SKM-1 (cell line): ENCODE measurements around the gene IRAK1.

Experiments used
- DNase-seq: peaks from one replicate; lab custom pipeline; 2025; ENCODE audit not compliant: unreplicated experiment; lab: John Stamatoyannopoulos, UW

The IRAK1 gene

GRCh38 chrX:154043003-154043763, 23.5 kb upstream of the IRAK1 start:
- DNase-seq, result peak; percentile 7

DNA sequence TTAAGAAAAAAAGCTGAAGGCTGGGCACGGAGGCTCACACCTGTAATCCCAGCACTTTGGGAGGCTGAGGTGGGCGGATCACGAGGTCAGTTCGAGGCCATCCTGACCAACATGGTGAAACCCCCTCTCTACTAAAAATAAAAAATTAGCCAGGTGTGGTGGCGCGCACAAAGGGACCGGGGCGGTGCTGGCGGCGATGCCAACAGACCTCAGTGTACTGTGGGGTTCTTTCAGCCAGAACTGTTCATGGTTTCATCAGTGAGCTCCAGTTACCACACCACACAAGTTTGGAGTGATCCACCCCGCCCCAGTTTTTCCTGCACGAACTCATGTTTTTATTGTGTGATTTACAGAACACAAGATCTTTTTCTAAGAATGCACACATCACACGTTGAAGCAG, 21.2 kb upstream of the IRAK1 start:
- DNase-seq, result no peak

DNA sequence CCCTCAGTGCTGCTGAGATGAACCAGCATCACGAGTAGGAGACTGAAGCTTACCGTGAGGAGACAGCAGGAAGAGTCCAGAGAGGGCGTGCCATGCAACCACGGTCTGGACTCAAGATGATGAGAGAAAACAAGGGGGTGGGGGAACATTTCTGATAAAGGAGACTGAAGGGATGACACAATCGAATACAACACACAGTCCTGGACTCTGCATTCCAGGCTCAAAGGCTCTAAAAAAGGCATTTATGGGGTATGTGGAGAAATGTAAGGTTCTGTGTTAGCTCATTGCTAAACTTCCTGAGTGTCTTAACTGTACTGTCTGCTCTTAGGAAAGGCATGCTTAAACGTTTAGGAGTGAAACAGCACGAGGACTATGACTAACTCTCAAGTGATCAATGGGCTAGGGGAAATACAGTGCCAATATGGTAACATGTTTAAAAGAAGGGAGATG, 20.6 kb upstream of the IRAK1 start:
- DNase-seq, result peak; percentile 59

GRCh38 chrX:154039577-154039976, 19.9 kb upstream of the IRAK1 start:
- no peak for DNase-seq

GRCh38 chrX:154038656-154039055, 19.0 kb upstream of the IRAK1 start:
- DNase-seq, result no peak

DNA sequence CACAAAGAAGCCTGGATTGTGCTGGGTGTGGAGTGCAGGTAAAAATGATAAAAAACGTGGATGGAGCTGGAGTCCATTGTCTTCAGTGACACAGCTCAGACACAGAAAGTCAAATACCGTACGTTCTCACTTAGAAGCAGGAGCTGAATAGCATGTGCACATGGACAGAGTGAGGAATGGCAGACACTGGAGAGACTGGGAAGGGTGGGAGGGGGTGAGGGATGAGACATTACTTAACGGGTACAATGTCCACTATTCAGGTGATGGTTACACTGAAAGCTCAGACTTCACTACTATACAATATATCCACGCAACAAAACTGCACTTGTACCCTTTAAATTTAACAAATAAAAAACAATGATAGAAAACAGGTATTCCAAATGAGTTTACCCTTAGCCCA, 18.1 kb upstream of the IRAK1 start:
- DNase-seq, result no peak

GRCh38 chrX:154036513-154036912, 16.8 kb upstream of the IRAK1 start:
- DNase-seq, result no peak

- no peak for DNase-seq
Measured at GRCh38 chrX:154033848-154034247, 14.1 kb upstream of the IRAK1 start.

GRCh38 chrX:154032653-154033052, 13.0 kb upstream of the IRAK1 start:
- no peak for DNase-seq

DNA sequence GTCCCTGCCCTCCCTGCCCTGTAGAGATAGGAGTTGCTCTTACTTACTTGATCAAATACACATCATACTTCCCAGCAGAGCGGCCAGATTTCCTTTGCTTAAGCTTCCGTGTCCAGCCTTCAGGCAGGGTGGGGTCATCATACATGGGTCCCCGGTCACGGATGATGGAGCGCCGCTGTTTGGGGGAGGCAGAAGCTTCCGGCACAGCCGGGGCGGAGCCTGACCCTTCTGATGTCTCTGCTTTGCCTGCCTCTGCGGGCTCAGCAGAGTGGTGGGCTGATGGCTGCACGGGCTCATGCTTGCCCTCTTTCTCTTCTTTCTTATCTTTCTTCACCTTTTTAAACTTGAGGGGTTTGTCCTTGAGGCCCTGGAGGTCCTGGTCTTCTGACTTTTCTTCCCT, 12.5 kb upstream of the IRAK1 start:
- DNase-seq, result no peak

- DNase-seq, result no peak
Measured at GRCh38 chrX:154030715-154031305, 11.1 kb upstream of the IRAK1 start.

DNA sequence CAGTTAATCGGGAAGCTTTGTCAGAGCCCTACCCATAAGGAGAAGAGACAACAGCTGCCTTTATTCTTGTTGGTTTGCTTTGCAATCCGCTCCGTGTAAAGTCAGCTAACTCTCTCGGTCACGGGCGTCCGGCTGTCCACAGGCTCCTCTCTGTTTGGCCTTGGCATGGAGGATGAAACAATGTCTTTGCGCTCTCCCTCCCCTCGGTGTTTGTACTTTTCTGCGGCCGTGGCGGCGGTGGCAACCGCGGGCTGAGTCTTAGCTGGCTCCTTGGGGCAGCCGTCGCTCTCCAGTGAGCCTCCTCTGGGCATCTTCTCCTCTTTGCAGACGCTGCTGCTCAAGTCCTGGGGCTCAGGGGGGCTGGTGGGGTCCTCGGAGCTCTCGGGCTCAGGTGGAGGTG, 10.6 kb upstream of the IRAK1 start:
- no peak for DNase-seq

- no peak for DNase-seq
Measured at GRCh38 chrX:154029439-154029838, 9.7 kb upstream of the IRAK1 start.

DNA sequence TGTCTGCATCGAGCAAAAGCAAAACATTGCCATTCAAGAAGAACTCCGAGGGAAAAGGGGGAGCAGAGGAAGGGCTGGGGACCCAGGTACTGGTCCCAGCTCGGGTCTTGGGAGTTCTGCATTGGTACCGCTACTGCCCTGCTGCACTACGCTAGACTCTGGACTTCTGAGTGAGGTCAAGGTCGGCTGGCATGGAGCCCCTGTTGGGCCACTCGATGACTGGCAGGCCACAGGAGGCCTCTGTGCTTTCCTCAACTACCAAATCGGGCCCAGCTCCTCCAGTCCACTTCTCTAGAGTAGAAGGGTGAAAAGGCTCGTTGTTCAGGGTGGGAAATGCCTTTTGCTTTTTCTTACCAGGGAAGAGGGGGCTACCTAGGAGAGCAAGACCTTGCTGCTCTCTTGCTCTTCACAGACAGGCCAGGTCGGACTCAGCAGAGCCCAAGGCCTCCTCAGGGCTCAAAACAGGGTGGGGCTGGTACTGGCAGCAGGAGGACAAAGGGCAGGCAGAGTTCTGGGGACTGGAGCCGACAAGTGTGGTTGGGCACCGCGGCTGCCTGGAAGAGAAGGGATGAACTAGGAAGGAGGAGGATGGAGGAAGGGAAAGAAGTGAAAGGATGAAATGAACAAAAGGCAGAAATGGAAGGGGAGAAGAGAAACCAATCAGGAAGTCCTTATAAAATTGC, 8.9 kb upstream of the IRAK1 start:
- DNase-seq, result no peak

GRCh38 chrX:154027986-154028385, 8.3 kb upstream of the IRAK1 start:
- no peak for DNase-seq

GRCh38 chrX:154027022-154027402, 7.3 kb upstream of the IRAK1 start:
- DNase-seq, result no peak

DNA sequence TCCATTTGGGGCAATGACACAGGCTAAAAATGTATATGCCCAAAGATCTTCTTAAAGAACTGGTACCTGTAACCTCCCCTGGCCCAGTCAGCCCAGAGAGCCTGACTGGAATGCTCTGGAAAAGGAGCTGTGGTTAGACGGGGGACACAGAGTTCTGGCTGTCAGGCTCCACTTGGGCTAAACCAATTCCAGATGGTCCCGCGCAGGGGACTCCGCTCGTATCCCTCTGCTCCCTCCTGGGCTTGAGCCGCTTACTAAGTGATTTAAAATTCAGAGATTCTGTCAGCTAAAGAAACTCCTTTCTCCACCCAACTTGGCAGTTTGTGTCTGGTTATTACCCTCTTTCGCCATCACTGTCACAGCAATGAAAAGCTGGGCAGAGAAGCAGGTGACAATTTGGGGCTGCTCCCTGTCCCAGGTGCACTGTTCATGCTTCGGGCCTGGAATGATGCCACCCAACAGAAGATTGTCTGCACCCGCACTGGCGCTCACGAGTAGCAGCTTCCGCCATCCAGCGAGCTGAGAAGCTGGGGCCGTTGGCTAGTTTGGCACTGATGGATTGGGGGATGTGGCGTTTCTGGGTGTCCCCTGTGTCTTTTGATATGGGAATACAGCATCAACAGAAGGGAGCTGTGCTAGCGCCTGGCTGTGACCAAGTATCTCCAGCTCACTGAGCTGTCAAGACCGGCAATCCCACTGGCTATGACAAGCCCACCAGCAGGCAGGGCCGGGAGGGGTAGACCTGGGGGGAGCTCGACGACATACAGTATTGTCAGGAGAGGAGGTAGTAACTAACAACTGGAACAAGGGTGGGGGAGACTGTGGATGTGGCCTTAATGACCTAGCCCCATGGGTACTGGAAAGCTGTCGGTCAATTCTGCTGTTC, 6.7 kb upstream of the IRAK1 start:
- no peak for DNase-seq

GRCh38 chrX:154025230-154025629, 5.5 kb upstream of the IRAK1 start:
- DNase-seq, result no peak

DNA sequence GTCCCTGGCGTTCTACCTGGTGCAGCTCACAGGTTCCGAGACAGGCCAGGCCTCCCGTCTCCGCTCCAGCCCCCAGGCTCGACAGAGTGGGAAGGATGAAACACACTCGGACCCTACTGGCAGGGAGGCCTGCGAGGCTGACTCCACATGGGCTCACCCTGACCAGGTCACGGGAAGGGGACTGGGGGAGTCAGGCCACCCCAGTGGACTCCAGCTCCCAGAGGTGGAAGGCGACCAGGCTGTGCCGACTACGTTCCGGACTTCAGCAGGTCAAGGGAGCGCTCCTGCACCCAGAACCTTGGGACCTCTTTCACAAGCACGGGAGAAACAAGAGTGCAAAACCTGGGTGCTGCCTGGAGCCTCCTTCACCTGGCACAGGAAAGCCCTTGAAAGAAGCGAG, 4.6 kb upstream of the IRAK1 start:
- no peak for DNase-seq

DNA sequence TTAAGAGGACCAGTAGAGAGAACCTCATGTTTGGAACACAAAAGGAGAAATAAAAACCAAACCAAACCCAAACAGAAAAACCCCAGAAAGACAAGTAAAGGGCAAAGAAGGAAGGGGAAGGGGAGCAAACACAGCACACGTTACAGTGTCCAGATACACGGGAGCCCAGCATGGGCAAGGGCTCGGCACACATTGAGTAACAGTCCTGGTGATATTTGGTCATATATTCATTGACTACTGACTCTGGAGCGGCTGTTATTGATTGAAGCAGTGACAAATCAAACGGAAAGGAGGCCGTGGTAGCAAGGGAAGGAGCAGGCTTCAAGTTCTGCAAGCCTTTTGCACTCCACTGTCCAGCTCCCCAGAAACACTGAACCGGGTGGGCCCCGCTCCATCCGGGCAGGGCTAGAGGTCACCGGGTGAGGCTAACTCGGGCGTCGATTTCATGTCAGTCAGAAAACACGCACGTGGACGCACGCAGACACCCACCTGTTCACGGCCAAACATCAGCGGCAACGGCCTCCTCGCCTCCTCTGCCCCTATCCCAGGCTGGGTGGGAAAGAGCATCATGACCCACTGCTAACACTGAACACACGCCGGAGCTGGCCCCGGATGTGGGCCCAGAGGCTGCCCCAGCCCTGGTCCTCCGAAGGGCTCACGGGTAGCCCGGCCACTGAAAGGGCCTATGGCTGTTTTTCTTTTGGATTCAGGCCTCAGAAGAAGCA, 3.7 kb upstream of the IRAK1 start:
- no peak for DNase-seq

- DNase-seq, result no peak
Measured at GRCh38 chrX:154022108-154022507, 2.4 kb upstream of the IRAK1 start.
